B cell (primary cell): ENCODE measurements around the gene RIN3.

Experiments
- CTCF ChIP-seq: fragments of 200-600 bp; IDR thresholded peaks from one replicate; pipeline ENCODE4 v1.8.0; 2022; ENCODE audit warnings: antibody characterized with exemption, mild to moderate bottlenecking
- EZH2 ChIP-seq: IDR thresholded peaks from 2 replicates; pipeline ENCODE4 v1.6.1; 2012; ENCODE audit warnings: borderline replicate concordance, low read depth, mild to moderate bottlenecking, moderate library complexity, low read length; ENCODE audit not compliant: insufficient read depth, poor library complexity, severe bottlenecking

- TF ChIP-seq EZH2 (no peak), CTCF (no peak)
Observed at GRCh38 chr14:92538412-92538985, 24.9 kb downstream of the RIN3 start.
